Liver (tissue), 3 donors: ENCODE data around the gene MICAL2.

Experiments
- FOXA1 ChIP-seq: IDR thresholded peaks from 2 replicates; pipeline ENCODE4 v1.6.1; 2016; ENCODE audit warnings: antibody characterized with exemption
- RAD21 ChIP-seq, 2 donors: IDR thresholded peaks; 2 replicates each; pipeline ENCODE4 v1.6.1; 2016; ENCODE audit warnings: antibody characterized with exemption in 2 of 2, mild to moderate bottlenecking in 2 of 2
- TAF1 ChIP-seq: conservative IDR thresholded peaks from 2 replicates; pipeline ENCODE4 v1.6.1; 2016; ENCODE audit warnings: antibody characterized with exemption, mild to moderate bottlenecking
- TF ChIP-seq, protein P1 (sequence below): fragments of 150-350 bp; IDR thresholded peaks from 2 replicates; pipeline ENCODE4 v1.5.1; 2017; ENCODE audit warnings: improper control_type of control experiment, low read depth, low read length; ENCODE audit not compliant: missing input control
- TF ChIP-seq, protein P2 (sequence below): IDR thresholded peaks from 2 replicates; pipeline ENCODE4 v1.6.1; 2016; ENCODE audit warnings: antibody characterized with exemption
- donor health status: healthy.
- donor health status: healthy.

DNA sequence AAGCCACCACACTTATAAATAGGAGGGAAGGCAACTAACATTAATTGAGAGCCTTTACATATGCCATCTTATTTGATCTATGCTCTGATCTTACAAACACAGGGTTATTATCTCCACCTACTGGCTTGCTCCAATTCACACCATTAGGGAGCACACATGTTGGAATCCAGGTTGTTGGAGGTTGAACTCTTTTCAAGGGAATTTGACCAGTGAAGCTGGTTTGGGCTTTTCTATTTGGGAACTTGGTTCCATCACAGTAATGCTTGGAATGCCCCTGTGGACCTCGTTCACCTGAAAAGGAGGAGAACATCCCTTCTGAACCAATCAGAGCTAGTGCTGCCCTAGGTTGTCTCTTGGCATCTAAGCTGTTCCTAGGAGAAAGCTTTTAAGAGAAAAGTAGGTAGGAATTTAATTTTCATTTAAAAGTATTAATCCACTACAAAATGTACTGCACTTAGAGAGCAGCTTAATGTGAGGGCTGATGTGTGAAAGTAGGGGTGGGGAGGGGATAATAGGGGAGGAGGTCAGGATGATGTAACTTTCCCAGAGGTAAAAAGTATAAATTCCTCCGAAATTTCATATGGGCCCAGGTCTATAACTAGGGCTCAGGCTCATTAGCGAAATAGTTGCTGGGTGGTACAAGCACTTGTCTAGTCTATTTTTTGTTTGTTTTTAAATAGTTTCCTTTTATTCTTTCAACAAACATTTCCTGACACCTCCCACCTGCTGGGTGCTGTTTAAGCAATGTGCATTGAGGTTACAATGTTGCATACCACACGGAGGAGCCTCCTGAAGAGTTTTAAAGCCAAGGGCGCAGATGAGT lies 7.6 kb upstream of the MICAL2 start:
- TF ChIP-seq, protein P1, sequence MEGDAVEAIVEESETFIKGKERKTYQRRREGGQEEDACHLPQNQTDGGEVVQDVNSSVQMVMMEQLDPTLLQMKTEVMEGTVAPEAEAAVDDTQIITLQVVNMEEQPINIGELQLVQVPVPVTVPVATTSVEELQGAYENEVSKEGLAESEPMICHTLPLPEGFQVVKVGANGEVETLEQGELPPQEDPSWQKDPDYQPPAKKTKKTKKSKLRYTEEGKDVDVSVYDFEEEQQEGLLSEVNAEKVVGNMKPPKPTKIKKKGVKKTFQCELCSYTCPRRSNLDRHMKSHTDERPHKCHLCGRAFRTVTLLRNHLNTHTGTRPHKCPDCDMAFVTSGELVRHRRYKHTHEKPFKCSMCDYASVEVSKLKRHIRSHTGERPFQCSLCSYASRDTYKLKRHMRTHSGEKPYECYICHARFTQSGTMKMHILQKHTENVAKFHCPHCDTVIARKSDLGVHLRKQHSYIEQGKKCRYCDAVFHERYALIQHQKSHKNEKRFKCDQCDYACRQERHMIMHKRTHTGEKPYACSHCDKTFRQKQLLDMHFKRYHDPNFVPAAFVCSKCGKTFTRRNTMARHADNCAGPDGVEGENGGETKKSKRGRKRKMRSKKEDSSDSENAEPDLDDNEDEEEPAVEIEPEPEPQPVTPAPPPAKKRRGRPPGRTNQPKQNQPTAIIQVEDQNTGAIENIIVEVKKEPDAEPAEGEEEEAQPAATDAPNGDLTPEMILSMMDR = peak; percentile 22
- peak; percentile 76 for TF ChIP-seq RAD21 (IDR thresholded peaks at IDR 0.05)
- TF ChIP-seq FOXA1 = no peak
- TF ChIP-seq TAF1 = no peak
- TF ChIP-seq, protein P2, sequence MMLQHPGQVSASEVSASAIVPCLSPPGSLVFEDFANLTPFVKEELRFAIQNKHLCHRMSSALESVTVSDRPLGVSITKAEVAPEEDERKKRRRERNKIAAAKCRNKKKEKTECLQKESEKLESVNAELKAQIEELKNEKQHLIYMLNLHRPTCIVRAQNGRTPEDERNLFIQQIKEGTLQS = no peak
